ENCODE results near the gene PRSS38.

DNA sequence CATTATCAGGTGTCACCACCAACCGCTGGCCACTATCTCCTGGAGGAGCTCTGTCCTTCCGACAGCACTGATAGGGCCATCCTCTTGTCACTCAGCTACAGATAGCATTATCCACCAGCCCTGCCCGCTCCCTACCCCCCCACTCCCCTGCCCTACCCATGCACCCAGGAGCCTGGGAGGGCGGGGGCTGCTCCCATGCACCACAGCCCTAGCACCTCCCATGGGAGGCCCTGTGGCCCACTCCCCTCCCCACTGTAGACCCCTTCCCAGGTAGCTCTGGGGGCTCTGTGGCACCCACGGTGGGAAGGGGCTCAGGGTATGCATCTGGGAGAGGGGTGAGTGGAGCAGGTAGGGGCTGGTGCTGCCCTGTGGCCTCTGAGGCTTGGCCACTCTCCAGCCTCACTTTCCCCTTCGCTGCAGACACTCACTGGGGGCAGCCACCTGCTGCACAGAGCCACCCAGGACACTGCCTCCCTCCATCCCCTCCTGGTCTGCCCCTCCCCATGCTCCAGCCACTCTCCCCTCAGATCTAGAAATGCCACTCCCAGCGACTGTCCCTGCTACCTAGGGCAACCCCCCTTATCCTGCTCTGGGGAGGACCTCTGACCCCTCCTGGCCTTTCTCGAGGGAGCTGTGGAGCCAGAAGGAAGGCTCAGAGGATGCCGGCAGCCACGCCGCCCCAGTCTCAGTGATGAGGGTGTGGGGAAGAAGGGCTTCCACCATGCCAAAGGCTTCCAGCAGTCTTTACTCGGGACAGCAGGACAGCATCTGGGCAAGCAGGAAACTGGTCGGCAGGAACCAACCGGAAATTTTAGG, 73.8 kb downstream of the PRSS38 start:
- TF ChIP-seq, protein P1, sequence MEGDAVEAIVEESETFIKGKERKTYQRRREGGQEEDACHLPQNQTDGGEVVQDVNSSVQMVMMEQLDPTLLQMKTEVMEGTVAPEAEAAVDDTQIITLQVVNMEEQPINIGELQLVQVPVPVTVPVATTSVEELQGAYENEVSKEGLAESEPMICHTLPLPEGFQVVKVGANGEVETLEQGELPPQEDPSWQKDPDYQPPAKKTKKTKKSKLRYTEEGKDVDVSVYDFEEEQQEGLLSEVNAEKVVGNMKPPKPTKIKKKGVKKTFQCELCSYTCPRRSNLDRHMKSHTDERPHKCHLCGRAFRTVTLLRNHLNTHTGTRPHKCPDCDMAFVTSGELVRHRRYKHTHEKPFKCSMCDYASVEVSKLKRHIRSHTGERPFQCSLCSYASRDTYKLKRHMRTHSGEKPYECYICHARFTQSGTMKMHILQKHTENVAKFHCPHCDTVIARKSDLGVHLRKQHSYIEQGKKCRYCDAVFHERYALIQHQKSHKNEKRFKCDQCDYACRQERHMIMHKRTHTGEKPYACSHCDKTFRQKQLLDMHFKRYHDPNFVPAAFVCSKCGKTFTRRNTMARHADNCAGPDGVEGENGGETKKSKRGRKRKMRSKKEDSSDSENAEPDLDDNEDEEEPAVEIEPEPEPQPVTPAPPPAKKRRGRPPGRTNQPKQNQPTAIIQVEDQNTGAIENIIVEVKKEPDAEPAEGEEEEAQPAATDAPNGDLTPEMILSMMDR (conservative IDR thresholded peaks at IDR 0.05), result no peak
- TF ChIP-seq EZH2 (IDR thresholded peaks at IDR 0.05; ENCODE audit: low read depth), result no peak
